Measurements from ENCODE around the gene GFOD1.
A peak's percentile ranks its signal among the peaks of the same experiment; 100 is the strongest.
"Not testable (repeated sequence)": the region's sequence is repeated elsewhere in the genome, so short reads cannot be mapped to it uniquely, and the experiment has no call there.

Gene GFOD1

DNA sequence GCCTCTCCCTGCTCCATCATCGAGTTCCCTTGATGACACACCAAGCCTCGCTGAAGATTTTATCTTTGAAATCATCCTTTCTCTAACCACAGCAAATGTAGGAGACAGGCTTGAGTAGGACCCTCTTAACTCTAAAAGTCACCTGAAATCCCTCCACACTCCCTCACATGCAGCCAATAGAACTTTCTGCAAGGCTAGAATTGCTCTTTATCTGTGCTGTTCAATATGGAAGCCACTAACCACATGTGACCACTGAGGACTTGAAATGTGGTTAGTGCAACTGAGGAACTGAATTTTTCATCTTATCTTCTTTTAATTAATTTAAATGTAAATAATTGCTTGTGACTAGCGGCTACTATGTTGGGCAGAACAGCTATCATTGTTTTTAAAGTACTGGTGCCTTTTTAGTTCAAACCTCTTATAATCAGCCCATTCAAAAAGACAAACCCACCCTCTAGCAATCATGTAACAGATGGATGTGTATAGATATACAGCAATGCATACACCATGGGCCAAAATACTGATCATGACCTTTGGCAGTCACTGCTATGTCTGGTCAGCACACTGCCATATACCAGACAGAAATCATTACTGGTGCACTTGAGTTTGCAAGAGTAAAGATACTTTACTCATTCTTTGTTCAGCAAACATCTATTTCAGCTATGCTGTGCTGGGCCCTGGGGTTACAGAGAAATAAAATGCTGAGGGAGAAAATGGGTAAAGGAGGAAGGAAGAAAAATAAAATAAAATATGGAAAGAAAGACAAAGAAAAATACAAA lies 50.0 kb downstream of the GFOD1 start:
- DNase-seq, result no peak

GRCh38 chr6:13436399-13437217 lies 50.8 kb downstream of the GFOD1 start:
- no peak for DNase-seq

- no peak for DNase-seq
Observed at GRCh38 chr6:13435477-13436246, 51.7 kb downstream of the GFOD1 start.

DNA sequence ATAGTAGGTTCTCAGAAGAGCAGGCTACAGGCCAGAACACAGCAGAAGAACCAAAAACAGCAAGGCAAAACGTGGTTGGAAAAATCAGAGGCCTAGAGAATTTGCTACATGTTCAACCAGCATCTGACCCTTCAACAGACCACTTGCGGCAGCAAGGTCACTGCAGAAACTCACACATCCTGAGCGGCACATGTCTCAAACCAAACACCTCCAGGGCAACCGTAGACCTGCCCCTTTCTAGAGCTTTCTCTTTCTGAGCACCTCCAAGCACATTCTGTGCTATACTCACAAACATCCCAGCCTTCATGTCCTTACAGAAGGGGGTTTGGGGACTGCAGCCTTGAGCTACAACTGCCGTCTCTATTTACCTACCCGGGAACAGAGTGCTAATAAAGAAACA lies 52.6 kb downstream of the GFOD1 start:
- no peak for DNase-seq

- not testable (repeated sequence) for DNase-seq
Observed at GRCh38 chr6:13434135-13434775, 53.1 kb downstream of the GFOD1 start.

GRCh38 chr6:13433709-13434121 lies 53.7 kb downstream of the GFOD1 start:
- no peak for DNase-seq

DNA sequence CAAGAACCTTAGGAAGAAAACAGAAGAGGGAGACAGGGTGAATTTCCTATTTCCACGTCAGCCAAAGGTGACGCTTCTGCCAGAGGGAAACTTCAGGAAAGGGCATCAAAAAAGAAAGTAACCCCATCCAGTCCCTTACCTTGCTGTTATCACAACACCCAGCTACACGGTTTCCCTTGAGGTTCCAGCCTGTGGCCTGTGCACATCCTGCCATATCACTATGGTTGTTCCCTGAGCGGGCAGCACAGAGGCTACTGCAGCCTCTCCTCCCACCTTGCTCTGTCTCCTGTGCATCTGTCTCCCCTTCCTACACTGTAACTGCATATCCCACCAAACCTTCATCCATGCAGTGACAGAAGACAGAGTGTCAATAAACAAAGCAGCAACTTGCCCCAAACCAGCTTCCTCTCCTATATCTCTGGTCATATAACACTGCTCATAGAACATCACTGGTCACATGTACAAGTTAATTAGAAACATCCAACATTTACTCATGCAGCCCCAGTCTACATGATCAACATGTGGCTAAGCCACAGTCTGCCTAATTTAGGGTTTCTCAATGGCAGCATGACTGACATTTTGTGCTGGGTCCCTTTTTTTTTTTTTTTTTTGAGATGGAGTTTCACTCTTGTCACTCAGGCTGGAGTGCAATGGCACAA lies 54.7 kb downstream of the GFOD1 start:
- DNase-seq, result no peak

DNA sequence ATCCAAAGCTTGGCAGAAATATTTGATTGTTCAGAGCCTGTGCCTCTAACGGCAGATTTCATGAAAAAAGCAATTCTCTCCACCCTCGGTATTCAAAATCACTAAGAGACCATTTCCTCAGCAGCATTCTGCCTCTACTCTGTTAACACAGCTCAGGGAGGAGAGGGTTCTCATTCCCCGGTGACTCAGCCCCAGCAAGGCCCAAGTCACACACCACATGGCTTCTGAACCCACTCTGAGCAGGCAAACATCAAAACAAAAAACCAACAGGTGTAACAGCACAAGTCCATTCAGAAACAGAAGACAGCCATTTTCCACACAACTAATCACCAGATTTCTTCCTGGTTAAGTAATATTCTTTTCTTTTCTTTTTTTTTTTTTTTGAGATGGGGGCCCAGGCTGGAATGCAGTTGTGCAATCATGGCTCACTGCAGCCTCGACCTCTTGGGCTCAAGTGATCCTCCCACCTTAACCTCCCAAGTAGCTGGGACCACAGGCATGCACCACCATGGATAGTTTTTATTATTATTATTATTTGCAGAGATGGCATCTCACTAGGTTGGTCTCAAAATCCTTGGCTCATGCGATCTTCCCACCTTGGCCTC lies 55.4 kb downstream of the GFOD1 start:
- peak; percentile 61 for DNase-seq

- no peak for DNase-seq
Observed at GRCh38 chr6:13431059-13431656, 56.2 kb downstream of the GFOD1 start.

GRCh38 chr6:13429406-13429753 lies 58.0 kb downstream of the GFOD1 start:
- DNase-seq, result no peak

DNA sequence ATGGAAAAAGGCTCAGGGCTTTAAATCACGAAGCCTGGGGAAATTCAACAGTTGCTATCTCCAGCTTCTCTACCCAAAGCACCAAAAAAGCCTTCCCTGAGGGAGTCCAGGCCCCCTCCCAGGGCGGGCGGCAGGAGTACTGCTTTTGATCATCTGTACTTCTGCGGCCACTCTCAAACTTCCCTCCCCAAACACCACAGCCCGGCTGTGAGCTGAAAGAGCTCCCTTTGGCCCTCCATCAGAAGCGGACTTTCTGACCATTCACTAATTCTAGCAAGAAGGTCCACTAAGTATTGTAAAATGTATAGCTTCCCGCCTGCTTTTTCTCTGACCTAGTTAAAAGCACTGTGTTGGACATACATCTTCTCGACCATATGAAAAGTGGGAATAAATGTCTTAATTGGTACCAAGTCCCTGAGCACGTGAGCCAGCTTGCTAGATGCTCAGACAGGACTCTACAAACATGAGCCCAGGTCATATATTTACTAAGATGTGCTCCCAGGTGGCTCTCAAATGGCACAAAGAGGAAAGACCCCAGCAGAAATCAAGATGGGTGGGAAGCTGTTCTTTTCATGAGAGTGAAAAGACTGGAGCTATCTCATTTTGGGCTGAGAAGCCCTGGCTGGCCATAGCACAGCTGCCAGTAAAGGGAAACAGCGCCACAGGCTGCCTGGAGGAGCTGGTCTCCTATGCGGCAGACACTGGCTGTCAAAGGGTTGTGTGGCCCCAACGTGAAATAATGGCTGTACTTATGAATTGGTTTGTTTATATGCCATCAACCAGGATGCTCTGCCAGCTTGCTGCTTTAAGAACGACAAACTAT lies 58.6 kb downstream of the GFOD1 start:
- no peak for DNase-seq

GRCh38 chr6:13427801-13428582 lies 59.4 kb downstream of the GFOD1 start:
- DNase-seq, result peak; percentile 90

DNA sequence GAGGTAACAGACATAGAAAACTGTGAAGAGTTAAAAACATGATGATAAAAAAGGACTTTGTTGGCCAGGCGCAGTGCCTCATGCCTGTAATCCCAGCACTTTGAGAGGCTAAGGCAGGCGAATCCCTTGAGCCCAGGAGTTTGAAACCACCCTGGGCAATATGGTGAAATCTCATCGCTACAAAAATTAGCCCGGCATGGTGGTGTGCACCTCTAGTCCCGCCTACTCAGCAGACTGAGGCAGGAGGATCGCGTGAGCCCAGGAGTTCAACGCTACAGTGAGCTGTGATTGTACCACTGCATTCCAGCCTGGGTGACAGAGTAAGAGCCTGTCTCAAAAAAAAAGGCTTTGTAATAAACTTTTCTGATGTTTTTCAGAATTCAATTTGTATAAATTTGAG lies 60.1 kb downstream of the GFOD1 start:
- peak; percentile 19 for DNase-seq

- peak; percentile 60 for DNase-seq
Observed at GRCh38 chr6:13425943-13426931, 61.2 kb downstream of the GFOD1 start.

GRCh38 chr6:13425270-13425873 lies 62.0 kb downstream of the GFOD1 start:
- DNase-seq, result no peak

DNA sequence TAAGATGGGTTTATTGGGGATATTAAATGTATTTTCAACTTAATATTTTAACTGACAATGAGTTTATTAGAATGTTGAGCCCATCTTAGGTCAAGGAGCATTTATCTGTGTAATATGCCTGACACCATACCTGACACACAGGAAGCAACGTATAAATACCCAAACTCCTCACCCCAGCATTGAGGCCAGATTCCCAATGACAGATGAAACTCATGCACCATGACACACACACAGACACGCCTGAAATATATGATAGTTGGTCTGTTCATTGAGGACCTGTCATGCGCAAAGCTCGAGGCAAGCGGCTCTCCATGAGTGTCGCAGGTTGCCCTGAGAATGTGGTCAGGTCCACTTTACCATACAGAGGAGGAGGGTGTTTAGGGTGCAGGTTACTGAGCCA lies 64.1 kb downstream of the GFOD1 start:
- no peak for DNase-seq

- DNase-seq, result no peak
Observed at GRCh38 chr6:13422681-13423221, 64.6 kb downstream of the GFOD1 start.
